OCI-LY3 (cell line): ENCODE data around the gene C2orf68.

Experiments
- H2AFZ ChIP-seq: fragments of 200-600, 300-600 bp; shearing (Covaris generic); 2 replicates; pipeline ENCODE4 v1.6.0; 2014; ENCODE audit warnings: antibody characterized with exemption, low read depth, low read length
- H3K27ac ChIP-seq: fragments of 200-600, 300-600 bp; sonication (generic); 2 replicates; pipeline ENCODE4 v1.5.1; 2014; ENCODE audit warnings: mild to moderate bottlenecking, low read length, moderate library complexity, mixed read lengths
- H3K27me3 ChIP-seq: fragments of 200-600, 300-600 bp; sonication (generic); 2 replicates; pipeline ENCODE4 v1.6.1; 2014; ENCODE audit warnings: low read depth, low read length, mixed read lengths
- H3K36me3 ChIP-seq: fragments of 200-600, 300-600 bp; sonication (generic); replicated peaks from 2 replicates; pipeline ENCODE3; 2014; ENCODE audit warnings: low read depth, low read length, mixed read lengths
- H3K4me1 ChIP-seq: fragments of 300-600, 200-600 bp; sonication (generic); 2 replicates; pipeline ENCODE4 v1.6.1; 2014; ENCODE audit warnings: low read length, mixed read lengths
- H3K4me2 ChIP-seq: fragments of 200-600, 300-600 bp; sonication (generic); 2 replicates; pipeline ENCODE4 v1.6.1; 2014; ENCODE audit warnings: low read length, mixed read lengths
- H3K4me3 ChIP-seq: fragments of 300-600, 200-600 bp; sonication (generic); 2 replicates; pipeline ENCODE4 v1.5.1; 2014; ENCODE audit warnings: antibody characterized with exemption, mild to moderate bottlenecking, low read length, moderate library complexity
- H3K79me2 ChIP-seq: fragments of 300-600, 200-600 bp; shearing (Covaris generic); 2 replicates; pipeline ENCODE4 v1.6.1; 2014; ENCODE audit warnings: mild to moderate bottlenecking, low read length, mixed read lengths
- H3K9ac ChIP-seq: fragments of 300-600, 200-600 bp; shearing (Covaris generic); 2 replicates; pipeline ENCODE4 v1.6.0; 2014; ENCODE audit warnings: mild to moderate bottlenecking, low read length, moderate library complexity
- H3K9me3 ChIP-seq: fragments of 200-600, 300-600 bp; shearing (Covaris generic); 2 replicates; pipeline ENCODE4 v1.6.1; 2014; ENCODE audit warnings: low read length, mixed read lengths; ENCODE audit not compliant: insufficient read depth
- H4K20me1 ChIP-seq: fragments of 200-600, 300-600 bp; sonication (generic); 2 replicates; pipeline ENCODE4 v1.6.1; 2016; ENCODE audit warnings: low read length, mixed read lengths; ENCODE audit not compliant: insufficient read depth
- CTCF ChIP-seq: fragments of 200-600, 300-600 bp; sonication (generic); IDR thresholded peaks from 2 replicates; pipeline ENCODE4 v1.5.1; 2014; ENCODE audit warnings: antibody characterized with exemption, low read length, low read depth
- EZH2phosphoT487 ChIP-seq: fragments of 200-600 bp; shearing (Covaris generic); IDR thresholded peaks from 2 replicates; pipeline ENCODE4 v1.6.1; 2018; ENCODE audit warnings: antibody characterized with exemption, mixed run types, low read depth

C2orf68 gene

GRCh38 chr2:85590950-85591349 is 20.9 kb downstream of the C2orf68 start:
- TF ChIP-seq EZH2phosphoT487 (no peak), CTCF (no peak)
- H2AFZ ChIP-seq: no peak overlapping the region
- no peaks in the 10 kb centered on the region for H3K27me3 ChIP-seq
- H3K36me3 ChIP-seq: no peaks in the 10 kb centered on the region
- H3K9ac ChIP-seq: no peak overlapping the region
- no peak overlapping the region for H3K4me2 ChIP-seq
- H3K9me3 ChIP-seq: no peaks in the 10 kb centered on the region
- no peak overlapping the region for H3K4me3 ChIP-seq
- H3K4me1 ChIP-seq: peaks cover 6% of the 10 kb centered on the region
- peaks cover 13% of the 10 kb centered on the region for H3K79me2 ChIP-seq
- no peak overlapping the region for H3K27ac ChIP-seq
- no peaks in the 10 kb centered on the region for H4K20me1 ChIP-seq

GRCh38 chr2:85589982-85590791 is 21.7 kb downstream of the C2orf68 start:
- Histone ChIP-seq H3K9me3 (no peaks in the 10 kb centered on the region), H3K4me2 (no peak overlapping the region), H3K27ac (no peak overlapping the region), H3K9ac (no peak overlapping the region), H3K4me3 (no peak overlapping the region), H2AFZ (no peak overlapping the region), H3K79me2 (peaks cover 9% of the 10 kb centered on the region), H3K36me3 (no peaks in the 10 kb centered on the region), H3K27me3 (no peaks in the 10 kb centered on the region), H4K20me1 (no peaks in the 10 kb centered on the region), H3K4me1 (peaks cover 8% of the 10 kb centered on the region)
- TF ChIP-seq EZH2phosphoT487: no peak
- TF ChIP-seq CTCF: no peak

GRCh38 chr2:85589181-85589580 is 22.7 kb downstream of the C2orf68 start:
- TF ChIP-seq CTCF (no peak), EZH2phosphoT487 (no peak)
- Histone ChIP-seq H3K79me2 (no peaks in the 10 kb centered on the region), H3K27me3 (no peaks in the 10 kb centered on the region), H2AFZ (no peak overlapping the region), H4K20me1 (no peaks in the 10 kb centered on the region), H3K4me2 (no peak overlapping the region), H3K9me3 (no peaks in the 10 kb centered on the region), H3K9ac (no peak overlapping the region), H3K36me3 (no peaks in the 10 kb centered on the region), H3K4me3 (no peak overlapping the region), H3K4me1 (peaks cover 7% of the 10 kb centered on the region; the same call in 1 of the 2 replicates), H3K27ac (no peak overlapping the region)

- Histone ChIP-seq H2AFZ (no peak overlapping the region), H3K36me3 (no peaks in the 10 kb centered on the region), H4K20me1 (no peaks in the 10 kb centered on the region), H3K9ac (no peak overlapping the region), H3K4me2 (no peak overlapping the region), H3K27me3 (no peaks in the 10 kb centered on the region), H3K9me3 (no peaks in the 10 kb centered on the region), H3K4me3 (no peak overlapping the region), H3K4me1 (peaks cover 7% of the 10 kb centered on the region; the same call in 1 of the 2 replicates), H3K27ac (no peak overlapping the region), H3K79me2 (no peaks in the 10 kb centered on the region)
- no peak for TF ChIP-seq CTCF
- no peak for TF ChIP-seq EZH2phosphoT487
Observed at GRCh38 chr2:85588645-85589044, 23.2 kb downstream of the C2orf68 start.
